Stimulated activated CD4-positive, alpha-beta T cell treated with anti-CD3 and anti-CD28 coated beads, Interleukin-15, amount 100 ng/mL, for 1 hour (primary cell): ENCODE measurements around the gene NRSN2.

Experiments
- DNase-seq, 2 donors: peaks; one replicate each; pipeline ENCODE4 v3.0.0-alpha.2; 2020; ENCODE audit warnings: low read depth in 1 of 2, low spot score in 1 of 2

The NRSN2 gene, protein sequence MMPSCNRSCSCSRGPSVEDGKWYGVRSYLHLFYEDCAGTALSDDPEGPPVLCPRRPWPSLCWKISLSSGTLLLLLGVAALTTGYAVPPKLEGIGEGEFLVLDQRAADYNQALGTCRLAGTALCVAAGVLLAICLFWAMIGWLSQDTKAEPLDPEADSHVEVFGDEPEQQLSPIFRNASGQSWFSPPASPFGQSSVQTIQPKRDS

DNA sequence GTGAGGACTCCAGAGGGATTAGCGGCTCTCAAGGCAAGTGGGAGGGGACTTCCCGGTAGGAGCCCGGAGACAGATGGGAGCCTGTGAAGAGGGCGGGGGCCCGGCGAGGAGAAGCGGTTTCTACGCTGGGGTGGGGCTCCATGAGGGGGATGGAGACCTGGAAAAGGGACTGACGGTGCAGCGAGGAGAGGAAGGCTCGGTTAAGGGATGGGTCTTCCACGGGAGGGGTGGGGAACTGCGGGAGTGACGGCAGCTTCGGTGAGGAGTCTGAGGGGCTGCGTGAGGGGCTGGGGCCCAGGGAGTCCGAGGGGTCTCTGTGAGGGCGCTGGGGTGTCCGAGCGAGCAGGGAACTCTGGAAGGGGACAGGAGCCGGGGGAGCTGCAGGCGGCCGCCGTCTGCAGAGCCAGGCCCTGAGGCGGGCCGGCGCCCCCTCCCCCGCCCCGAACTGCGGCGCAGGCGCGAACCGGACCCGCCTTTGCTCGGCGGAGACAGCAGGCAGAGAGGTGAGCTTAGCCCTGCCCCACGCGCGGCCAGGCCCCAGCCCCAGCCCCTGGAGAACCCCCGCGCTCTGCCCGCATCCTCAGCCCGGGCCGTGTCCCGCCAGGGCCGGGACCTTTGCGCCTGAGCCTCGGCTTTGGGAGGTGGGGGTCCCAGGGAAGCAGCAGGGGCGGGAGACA, at the start of gene NRSN2:
Gene NRSN2 (plus strand): TSS at position 472 of the 677 bp plus-strand sequence. CDS start 2,533 bp downstream, outside the sequence.
- no peak for DNase-seq

DNA sequence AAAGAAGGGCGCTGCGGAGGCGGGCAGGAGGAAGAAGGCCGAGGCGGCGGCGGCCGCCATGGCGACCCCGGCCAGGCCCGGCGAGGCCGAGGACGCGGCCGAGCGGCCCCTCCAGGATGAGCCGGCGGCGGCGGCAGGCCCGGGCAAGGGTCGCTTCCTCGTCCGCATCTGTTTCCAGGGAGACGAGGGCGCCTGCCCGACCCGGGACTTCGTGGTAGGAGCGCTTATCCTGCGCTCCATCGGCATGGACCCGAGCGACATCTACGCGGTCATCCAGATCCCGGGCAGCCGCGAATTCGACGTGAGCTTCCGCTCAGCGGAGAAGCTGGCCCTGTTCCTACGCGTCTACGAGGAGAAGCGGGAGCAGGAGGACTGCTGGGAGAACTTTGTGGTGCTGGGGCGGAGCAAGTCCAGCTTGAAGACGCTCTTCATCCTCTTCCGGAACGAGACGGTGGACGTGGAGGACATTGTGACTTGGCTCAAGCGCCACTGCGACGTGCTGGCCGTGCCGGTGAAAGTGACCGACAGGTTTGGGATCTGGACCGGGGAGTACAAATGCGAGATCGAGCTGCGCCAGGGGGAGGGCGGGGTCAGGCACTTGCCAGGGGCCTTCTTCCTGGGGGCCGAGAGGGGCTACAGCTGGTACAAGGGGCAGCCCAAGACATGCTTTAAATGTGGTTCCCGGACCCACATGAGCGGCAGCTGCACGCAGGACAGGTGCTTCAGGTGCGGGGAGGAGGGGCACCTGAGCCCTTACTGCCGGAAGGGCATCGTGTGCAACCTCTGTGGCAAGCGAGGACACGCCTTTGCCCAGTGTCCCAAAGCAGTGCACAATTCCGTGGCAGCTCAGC, 48.8 kb upstream of the NRSN2 start:
- peak in 1 of 2 donors; percentile 15 for DNase-seq

DNA sequence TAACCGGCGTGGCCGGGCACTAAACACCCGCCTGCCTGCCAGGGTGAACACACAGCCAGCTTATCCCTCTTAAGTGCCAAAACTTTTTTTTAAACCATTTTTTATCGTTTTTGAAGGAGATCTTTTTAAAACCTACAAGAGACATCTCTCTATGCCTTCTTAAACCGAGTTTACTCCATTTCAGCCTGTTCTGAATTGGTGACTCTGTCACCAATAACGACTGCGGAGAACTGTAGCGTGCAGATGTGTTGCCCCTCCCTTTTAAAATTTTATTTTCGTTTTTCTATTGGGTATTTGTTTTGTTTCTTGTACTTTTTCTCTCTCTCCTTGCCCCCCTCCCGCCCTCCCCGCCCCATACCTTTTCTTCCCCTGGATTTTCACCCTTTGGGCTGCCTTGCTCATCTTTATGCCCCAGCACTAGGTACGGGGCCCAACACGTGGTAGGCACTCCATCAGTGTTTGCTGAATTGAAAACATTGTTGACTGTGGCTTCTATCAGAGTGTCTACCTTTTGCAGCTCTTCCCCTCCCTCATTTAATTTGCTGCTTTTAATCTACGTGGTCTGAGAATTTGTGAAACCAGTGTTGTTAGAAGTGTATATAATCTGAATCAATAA, 48.0 kb upstream of the NRSN2 start:
- no peak for DNase-seq

DNA sequence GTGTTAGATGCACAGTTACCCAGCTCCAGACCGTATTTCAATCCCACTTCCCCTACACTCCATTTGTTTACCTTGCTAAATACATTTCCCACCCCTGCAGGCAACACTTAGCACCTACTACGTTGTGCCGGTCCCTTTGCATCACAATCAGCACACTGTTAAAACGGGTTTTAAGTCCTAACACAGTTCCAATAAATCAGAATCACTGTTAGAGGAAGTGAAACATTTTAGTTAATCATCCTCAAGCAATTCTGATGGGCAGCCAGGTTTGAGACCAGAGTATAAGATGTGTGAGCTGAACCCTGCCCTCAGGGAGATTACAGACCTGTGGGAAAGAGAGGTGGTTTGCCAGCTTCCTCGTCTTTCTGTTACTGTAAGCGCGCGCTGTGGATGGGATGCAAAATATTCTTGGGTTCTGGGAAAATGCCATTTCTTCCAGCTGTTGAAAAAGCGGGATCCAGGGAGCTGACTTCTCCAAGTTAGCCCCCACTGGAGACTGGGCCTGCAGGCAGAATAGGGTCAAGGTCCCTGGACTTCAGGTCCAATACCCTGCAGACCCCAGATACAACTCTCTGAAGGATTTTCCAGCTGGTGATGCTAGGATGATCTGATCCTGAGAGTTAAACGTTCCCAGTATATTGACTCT, 46.4 kb upstream of the NRSN2 start:
- DNase-seq = no peak

DNA sequence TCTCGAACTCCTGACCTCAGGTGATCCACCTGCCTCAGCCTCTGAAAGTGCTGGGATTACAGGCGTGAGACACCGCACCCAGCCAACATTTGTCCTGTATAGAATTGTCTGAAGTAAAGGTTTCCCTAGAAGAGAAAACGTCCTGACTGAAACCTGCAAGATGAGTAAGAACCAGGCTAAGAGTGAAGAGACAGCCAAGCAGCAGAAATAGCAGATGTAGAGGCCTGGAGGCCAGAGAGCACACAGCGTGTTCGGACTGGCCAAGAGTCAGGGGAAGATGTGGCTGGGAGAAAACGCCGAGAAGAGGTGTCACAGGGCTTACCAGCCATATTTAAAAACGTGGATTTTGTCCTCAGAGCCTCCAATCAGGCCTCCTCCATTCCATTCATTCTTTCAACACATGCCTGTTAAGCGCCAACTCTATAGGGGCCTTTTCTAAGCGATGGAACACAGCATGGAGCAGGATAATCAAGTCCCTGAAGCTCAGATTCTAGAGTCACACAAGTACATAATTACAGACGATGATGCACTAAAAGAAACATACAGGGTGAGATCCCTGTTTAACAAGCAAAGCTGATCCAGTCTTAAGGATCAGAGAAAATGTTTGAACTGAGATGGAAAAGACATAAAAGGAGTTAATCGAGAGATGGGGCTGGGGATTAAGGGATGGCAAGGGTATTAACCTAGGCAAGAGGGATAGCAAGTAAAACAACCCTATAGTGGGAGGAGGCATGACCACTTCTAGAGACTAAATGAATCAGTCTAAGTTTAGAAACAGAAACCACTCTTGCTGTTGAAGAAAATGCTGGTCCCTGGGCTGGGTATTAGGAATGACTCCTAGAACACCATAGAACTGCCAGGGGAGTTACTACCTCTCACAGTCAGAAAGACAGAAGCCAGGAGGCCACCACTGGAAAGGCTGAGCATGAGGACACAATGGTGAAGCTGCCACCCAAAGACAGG, 44.7 kb upstream of the NRSN2 start:
- DNase-seq = no peak

DNA sequence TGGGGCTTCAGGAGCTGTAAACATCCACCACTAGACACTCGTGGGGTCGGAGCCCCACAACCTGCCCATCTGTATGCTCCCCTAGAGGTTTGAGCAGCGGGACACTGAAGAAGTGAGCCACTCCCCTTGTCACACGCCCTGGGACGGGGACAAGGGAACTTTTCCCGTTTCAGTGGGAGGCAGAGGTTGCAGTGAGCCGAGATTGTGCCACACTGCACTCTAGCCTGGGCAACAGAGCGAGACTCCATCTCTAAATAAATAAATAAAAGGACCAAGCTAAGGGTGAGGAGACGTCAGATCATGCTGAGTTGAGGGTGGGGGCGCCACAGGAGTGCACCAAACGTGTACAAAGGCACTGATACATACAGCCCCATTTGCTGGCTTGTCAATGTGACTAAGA, 41.2 kb upstream of the NRSN2 start:
- DNase-seq = no peak

DNA sequence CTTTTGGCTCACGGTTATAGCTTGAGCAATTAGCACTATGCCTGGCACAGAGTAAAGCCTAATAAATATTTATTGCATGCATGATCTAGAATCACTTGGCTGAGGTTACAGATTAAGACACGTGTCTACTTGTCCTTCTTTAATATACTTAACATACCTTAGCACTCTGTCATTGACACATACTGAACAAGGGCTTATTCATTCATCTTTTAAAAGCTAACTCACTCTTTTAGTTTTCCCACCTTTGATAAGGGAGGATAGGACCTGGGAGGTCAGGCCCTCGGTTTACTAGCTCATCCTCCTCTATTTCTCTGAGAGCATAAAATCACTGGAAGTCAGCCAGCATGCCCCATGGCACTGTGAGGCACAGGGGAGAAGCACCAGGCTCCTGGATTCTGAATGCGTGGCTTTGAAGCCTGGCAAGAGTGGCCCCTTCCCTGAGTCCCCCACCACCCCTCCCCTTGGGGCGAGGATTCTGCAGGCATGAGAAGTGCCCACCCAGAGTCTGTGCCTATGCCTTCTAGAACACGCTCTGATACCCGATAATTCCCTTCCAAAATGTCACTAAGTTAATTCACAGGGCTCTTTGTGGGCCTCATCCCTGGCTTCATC, 38.4 kb upstream of the NRSN2 start:
- no peak for DNase-seq

DNA sequence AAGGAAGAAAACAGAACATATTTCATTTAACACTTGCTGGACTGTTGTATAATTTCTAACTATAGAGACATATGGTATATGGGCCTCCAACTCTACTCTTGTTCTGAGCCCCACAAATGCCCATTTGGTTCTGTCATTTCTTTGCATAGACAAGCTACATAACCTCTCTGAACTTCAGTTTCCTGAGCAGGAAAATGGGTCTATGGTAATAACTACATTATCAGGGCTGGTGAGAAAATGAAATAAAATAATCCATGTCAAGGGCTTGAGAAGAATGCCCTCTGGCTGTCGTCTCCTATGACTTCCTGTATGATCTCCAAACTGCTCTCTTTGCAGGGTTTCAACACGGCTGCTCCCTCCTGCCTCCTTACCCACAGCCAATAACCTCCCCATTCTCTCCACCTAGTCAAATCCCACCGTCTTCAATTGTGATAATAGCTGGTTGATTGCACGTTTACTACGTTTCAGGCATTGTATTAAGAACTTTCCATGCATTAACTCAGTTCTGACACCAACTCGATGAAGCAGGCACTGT, 37.5 kb upstream of the NRSN2 start:
- DNase-seq = no peak

DNA sequence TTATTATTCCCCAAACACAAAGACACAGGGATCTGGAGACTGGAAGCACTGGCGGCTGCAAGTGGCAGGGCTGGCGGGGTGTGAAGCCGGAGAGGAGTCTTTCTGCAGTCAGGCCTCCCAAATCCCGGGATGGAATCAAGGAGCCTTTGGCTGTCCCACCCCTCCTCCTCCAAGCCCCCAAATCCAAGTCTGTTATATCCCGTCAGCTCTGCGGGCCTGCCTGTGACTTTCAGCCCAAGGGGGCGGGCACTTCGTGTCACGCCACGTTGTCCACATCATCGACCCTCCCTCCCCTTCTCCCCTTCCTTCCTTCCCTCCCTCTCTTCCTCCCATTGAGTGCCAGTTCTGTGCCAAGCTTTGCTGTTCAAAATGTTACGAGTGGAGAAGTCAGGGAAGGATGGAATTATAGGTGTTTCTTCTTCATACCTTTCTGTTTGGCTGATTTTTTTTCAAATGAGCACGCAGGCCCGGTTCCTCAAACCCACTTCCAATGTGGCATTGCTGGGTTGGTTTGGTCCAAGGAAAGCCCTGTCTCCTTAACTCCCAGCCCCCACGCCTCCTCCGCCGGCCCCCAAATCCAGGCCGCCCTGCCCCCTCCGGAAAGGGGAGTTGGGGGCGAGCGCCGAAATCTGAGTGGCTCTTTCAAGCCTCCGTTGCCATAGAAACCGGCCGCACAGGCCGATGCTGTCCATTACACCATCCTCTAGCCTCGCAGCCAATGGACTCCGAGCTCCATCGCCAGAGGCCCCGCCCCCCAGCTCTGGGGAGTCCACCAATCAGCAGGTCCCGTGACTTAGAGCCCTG, 36.9 kb upstream of the NRSN2 start:
- peak; percentile 41 to 74 for DNase-seq

DNA sequence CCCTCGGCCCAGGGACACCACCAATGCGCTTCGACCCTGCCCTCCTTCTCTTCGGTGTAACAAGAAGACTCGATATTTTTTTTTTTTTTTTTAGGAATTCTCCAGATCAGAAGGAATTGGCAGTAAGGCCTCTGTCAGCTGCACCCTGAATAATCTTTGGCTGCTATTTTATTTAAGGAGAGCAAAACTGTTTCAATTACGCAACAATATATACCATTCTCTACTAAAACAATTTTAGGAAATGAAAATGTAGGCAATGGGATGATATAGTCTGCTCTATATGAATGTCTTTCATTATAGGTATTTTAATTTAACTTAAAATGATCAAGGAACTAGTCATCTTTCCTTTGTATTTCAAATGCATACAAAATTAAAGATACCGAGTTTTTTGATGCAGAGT, 36.3 kb upstream of the NRSN2 start:
- DNase-seq = no peak

DNA sequence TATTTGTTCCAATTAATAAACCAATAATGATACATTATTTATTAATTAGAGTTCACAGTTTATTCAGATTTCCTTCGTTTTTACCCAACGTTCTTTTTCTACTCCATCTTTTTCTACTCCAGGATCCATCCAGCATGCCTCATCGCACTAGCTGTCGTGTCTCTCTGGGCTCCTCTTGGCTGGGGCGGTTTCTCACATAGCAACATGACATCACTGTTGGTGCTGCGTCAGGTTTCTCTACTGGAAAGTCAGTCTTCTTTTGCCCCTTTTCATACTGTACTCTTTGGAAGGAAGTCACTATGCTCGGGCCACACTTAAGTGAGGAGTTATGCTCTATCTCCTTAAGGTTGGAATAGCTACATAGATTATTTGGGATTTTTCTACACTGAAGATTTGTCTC, 35.3 kb upstream of the NRSN2 start:
- no peak for DNase-seq

DNA sequence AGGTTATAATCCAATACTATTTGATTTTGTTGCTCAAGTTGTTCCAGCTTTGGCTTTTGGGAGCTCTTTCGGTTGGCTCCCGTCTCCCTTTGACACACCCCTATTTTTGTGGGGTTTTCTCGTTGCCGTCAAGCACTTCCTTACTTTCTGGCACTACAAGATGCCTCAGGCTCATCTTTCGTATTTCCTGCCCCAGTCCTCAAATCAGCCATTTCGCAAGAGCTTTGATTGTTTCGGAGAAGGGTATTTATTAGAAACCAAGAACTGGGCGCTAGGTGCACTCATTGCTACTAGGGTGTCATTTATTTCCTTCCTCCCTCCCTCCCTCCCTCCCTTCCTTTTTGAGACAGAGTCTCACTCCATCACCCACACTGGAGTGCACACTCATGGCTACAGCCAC, 34.8 kb upstream of the NRSN2 start:
- DNase-seq = no peak

DNA sequence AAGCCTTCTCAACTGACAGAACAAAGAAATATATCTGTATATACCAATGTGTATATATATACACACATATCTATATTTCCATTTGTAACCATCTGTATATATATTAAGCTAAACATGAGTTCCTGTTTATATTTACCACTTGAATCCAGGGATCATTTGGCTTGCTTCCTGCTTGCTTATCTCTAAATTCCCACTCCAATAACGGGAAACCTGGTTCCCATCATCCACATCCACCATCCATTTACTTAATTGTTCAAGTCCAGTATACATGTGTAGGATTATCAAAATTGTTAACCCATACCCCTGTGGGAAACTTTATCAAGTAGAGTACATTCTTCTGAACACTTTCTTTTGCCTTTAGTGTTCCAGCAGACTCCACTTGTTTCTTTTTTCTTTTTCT, 34.0 kb upstream of the NRSN2 start:
- DNase-seq = no peak

DNA sequence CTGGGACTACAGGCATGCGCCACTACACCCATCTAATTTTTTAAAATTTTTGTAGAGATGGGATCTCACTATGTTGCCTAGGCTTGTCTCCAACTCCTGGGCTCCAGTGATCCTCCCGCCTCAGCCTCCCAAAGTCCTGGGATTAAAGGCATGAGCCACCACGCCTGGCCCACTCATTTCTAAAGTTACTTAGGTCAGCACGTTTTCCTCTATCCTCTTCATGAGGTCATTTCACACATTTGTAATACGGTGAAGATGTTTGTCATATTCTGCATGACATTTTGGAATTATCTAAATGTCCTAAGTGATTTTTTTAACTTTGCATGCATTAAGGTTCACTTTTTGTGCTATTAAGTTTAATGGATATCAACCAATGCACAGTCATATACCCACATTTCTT, 33.5 kb upstream of the NRSN2 start:
- no peak for DNase-seq

DNA sequence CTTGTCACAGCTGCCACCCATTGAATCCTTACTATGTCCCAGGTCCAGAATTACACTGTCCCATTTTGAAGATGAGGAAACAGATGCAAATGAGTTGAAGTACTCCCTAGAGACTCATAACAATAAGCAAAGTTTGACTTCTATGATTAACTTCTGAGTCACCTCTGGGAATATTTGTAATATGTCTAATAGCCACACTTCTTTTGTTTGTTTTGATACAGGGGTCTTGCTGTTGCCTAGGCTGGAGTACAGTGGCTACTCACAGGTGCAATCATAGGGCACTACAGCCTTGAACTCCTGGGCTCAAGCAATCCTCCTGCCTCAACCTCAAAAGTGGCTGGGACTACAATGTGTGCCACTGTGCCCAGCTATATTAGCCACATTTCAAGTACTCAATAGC, 33.0 kb upstream of the NRSN2 start:
- DNase-seq = no peak

DNA sequence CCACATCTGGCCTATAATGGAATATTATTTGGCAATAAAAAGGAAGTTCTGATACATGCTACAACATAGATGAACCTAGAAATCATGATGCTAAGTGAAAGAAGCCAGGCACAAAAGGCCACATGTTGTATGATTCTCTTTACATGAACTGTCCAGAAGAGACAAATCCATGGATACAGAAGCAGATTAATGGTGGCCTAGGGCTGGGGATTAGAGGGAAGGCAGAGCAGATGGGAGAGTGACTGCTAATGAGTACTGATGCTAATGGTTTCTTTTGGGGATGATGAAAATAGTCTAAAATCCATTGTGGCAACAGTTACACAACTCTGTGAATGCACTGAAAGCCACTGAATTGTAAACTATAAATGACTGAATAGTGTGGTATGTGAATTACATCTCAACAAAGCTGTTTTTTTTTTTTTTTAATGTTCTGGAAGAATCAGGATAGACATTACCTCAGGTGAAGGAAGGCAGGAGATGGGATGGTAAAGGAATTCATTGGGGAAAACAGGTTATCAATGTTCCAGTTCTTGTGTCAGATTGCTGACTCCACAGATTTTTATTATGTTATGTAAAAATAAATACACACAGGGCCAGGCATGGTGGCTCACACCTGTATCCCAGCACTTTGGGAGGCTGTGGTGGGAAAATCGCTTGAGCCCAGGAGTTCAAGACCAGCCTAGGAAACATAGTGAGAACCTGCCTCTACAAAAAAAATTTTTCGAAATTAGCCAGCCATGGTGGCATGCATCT, 30.4 kb upstream of the NRSN2 start:
- DNase-seq = no peak

DNA sequence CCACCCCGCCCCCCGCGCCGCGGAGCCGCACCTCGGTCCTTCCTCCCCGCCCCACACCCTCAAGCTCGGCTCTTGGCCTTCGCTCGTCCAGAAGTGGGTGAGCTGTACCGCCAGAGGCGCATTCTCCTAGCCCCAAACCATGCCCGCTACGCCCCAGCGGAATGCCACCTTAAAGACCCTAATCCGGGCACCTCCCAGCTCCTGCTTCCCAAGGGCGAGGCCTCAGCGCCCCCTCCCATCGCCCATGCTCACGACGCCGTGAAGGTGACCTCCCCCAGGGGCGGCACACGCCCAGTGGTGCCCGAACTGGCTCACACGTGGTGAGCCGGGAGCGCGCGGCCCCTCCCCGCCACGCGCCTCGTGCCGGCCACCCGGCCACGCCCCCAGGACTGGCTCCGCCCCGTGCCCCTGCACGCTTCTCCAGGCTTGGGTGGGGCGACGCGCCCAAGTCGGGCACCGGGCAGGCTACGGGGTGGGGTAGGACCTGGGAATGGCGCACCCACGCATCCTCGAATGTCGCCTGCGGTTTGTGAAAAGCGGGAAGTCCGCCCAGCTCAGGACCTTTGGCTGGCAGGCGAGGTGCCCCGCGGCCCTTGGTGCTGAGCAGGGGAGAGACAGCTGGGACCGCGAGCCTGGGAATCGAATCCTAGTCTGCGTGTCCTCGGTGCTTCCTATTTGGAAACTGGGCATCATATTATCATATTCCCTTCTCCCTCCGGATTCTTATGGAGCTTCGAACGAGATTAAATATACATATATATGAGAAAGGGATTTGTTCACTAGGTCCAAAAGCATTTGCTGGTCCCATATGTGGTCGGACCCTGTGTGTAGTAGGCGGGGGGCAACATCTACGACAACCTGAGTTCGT, 22.5 kb upstream of the NRSN2 start:
- DNase-seq = peak; percentile 75 to 93
